NCI-H774 (cell line): Measurements from ENCODE around the gene CCNL2.
"Not testable (repeated sequence)": the region's sequence is repeated elsewhere in the genome, so short reads cannot be mapped to it uniquely, and the experiment has no call there.

Experiments
- DNase-seq: peaks from one replicate; lab custom pipeline; 2025; lab: John Stamatoyannopoulos, UW

CCNL2 gene

GRCh38 chr1:1373051-1373814 is 25.9 kb downstream of the CCNL2 start:
- DNase-seq = no peak

GRCh38 chr1:1371746-1372711 is 27.1 kb downstream of the CCNL2 start:
- no peak for DNase-seq

GRCh38 chr1:1371364-1371745 is 27.8 kb downstream of the CCNL2 start:
- no peak for DNase-seq

- DNase-seq = no peak
Observed at GRCh38 chr1:1370771-1371300, 28.3 kb downstream of the CCNL2 start.

- not testable (repeated sequence) for DNase-seq
Observed at GRCh38 chr1:1370094-1370493, 29.0 kb downstream of the CCNL2 start.

- DNase-seq = no peak
Observed at GRCh38 chr1:1367315-1367714, 31.8 kb downstream of the CCNL2 start.

- no peak for DNase-seq
Observed at GRCh38 chr1:1366699-1367066, 32.5 kb downstream of the CCNL2 start.

GRCh38 chr1:1365875-1366698 is 33.0 kb downstream of the CCNL2 start:
- no peak for DNase-seq

- no peak for DNase-seq
Observed at GRCh38 chr1:1364266-1364665, 34.9 kb downstream of the CCNL2 start.

GRCh38 chr1:1361982-1362423 is 37.1 kb downstream of the CCNL2 start:
- DNase-seq = no peak

GRCh38 chr1:1361233-1361981 is 37.7 kb downstream of the CCNL2 start:
- DNase-seq = no peak

- DNase-seq = no peak
Observed at GRCh38 chr1:1360506-1361169, 38.5 kb downstream of the CCNL2 start.

GRCh38 chr1:1359664-1360468 is 39.3 kb downstream of the CCNL2 start:
- no peak for DNase-seq

GRCh38 chr1:1359308-1359663 is 39.8 kb downstream of the CCNL2 start:
- no peak for DNase-seq

- no peak for DNase-seq
Observed at GRCh38 chr1:1358433-1359271, 40.5 kb downstream of the CCNL2 start, which contains the start of gene MXRA8. Gene MXRA8 (minus strand): TSS chr1:1358555. CDS start chr1:1358504, 51 bp downstream.

- no peak for DNase-seq
Observed at GRCh38 chr1:1357871-1358432, 41.2 kb downstream of the CCNL2 start.

GRCh38 chr1:1356796-1357401 is 42.2 kb downstream of the CCNL2 start:
- DNase-seq = no peak
